Measurements from ENCODE around the gene IGF2BP3.

DNA sequence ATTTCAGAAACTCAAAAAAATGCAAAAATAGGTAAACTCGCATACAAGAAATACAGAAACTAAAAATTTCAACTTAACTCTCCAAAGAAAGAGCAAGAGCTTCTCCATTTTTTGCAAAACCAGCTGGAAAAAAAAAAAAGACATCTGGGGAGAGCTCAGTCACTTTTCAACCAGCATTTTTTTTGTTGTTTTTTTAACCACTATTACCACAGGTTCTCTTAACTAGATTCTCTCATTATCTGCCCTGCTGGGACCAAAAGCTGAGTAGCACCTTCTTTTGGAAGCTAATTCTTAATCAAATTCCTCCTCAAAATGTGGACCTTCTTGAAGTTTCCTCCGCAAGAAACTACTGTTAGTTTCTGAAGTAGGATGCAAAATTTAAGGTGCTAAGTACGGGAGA lies 14.2 kb downstream of the IGF2BP3 start:
- TF ChIP-seq, protein P1, sequence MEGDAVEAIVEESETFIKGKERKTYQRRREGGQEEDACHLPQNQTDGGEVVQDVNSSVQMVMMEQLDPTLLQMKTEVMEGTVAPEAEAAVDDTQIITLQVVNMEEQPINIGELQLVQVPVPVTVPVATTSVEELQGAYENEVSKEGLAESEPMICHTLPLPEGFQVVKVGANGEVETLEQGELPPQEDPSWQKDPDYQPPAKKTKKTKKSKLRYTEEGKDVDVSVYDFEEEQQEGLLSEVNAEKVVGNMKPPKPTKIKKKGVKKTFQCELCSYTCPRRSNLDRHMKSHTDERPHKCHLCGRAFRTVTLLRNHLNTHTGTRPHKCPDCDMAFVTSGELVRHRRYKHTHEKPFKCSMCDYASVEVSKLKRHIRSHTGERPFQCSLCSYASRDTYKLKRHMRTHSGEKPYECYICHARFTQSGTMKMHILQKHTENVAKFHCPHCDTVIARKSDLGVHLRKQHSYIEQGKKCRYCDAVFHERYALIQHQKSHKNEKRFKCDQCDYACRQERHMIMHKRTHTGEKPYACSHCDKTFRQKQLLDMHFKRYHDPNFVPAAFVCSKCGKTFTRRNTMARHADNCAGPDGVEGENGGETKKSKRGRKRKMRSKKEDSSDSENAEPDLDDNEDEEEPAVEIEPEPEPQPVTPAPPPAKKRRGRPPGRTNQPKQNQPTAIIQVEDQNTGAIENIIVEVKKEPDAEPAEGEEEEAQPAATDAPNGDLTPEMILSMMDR (IDR thresholded peaks at IDR 0.05): no peak
- TF ChIP-seq POLR2AphosphoS5 (IDR thresholded peaks at IDR 0.05; ENCODE audit: low read depth, low read length) (no peak), TCF7L2 (IDR thresholded peaks at IDR 0.05; ENCODE audit: low read depth, low read length) (no peak)
- TF ChIP-seq, protein P2, sequence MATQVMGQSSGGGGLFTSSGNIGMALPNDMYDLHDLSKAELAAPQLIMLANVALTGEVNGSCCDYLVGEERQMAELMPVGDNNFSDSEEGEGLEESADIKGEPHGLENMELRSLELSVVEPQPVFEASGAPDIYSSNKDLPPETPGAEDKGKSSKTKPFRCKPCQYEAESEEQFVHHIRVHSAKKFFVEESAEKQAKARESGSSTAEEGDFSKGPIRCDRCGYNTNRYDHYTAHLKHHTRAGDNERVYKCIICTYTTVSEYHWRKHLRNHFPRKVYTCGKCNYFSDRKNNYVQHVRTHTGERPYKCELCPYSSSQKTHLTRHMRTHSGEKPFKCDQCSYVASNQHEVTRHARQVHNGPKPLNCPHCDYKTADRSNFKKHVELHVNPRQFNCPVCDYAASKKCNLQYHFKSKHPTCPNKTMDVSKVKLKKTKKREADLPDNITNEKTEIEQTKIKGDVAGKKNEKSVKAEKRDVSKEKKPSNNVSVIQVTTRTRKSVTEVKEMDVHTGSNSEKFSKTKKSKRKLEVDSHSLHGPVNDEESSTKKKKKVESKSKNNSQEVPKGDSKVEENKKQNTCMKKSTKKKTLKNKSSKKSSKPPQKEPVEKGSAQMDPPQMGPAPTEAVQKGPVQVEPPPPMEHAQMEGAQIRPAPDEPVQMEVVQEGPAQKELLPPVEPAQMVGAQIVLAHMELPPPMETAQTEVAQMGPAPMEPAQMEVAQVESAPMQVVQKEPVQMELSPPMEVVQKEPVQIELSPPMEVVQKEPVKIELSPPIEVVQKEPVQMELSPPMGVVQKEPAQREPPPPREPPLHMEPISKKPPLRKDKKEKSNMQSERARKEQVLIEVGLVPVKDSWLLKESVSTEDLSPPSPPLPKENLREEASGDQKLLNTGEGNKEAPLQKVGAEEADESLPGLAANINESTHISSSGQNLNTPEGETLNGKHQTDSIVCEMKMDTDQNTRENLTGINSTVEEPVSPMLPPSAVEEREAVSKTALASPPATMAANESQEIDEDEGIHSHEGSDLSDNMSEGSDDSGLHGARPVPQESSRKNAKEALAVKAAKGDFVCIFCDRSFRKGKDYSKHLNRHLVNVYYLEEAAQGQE (IDR thresholded peaks at IDR 0.05; ENCODE audit: insufficient read depth in 1 of 2, low read depth in 2 of 2, low read length in 1 of 2): no peak

Data from Panc1 (cell line).